PC-3 (cell line): ENCODE results near the gene TAF11L10. TPM values are rescaled to one million over a fixed set of nuclear protein-coding genes. Genes with fewer than 3 reads are reported as not detected.

Experiments used
- total RNA-seq: library from RNA; depleted of rRNA; stranded (reverse); fragments of >200 nt; gene quantifications from 2 replicates; pipeline ENCODE4 v1.2.3, GENCODE V29; 2014; rRNA removed

The TAF11L10 gene
- total RNA-seq, 1 experiment from 2014 or later, result not detected

Other genes with a start within 250 kb of the TAF11L10 start
- gene TAF11L2, start 99.6 kb downstream of the TAF11L10 start, total RNA-seq, result not detected in 2 replicates
- gene TAF11L3, start 79.5 kb downstream of the TAF11L10 start, total RNA-seq, result not detected in 2 replicates
- not detected in 2 replicates for gene TAF11L4, start 76.0 kb downstream of the TAF11L10 start, total RNA-seq
- not detected in 2 replicates for gene TAF11L5, start 72.6 kb downstream of the TAF11L10 start, total RNA-seq
- not detected in 2 replicates for gene TAF11L6, start 69.2 kb downstream of the TAF11L10 start, total RNA-seq
- gene TAF11L7, start 12.1 kb downstream of the TAF11L10 start, total RNA-seq, result not detected in 2 replicates
- gene TAF11L8, start 6.9 kb downstream of the TAF11L10 start, total RNA-seq, result not detected in 2 replicates
- not detected in 2 replicates for gene TAF11L9, start 3.4 kb downstream of the TAF11L10 start, total RNA-seq
- gene TAF11L11, start 6.4 kb upstream of the TAF11L10 start, total RNA-seq, result not detected in 2 replicates
- not detected in 2 replicates for gene TAF11L12, start 12.6 kb upstream of the TAF11L10 start, total RNA-seq
- not detected in 2 replicates for gene TAF11L13, start 34.3 kb upstream of the TAF11L10 start, total RNA-seq
- not detected in 2 replicates for gene TAF11L14, start 36.6 kb upstream of the TAF11L10 start, total RNA-seq